HEK293 (cell line): ENCODE measurements around the gene KRTAP10-12.

ENCODE experiments used
- CTCF ChIA-PET: fragments of 350-600 bp; formaldehyde crosslinking; extraction: SDS; loops from one replicate; lab custom pipeline; 2021; ENCODE audit warnings: antibody characterized with exemption; lab: Yijun Ruan, JAX
- POLR2A ChIA-PET: fragments of 300-600 bp; formaldehyde crosslinking; extraction: SDS; loops from one replicate; lab custom pipeline; 2020; ENCODE audit warnings: antibody characterized with exemption, inconsistent platforms; lab: Yijun Ruan, JAX
- H3K27ac ChIP-seq: fragments of 200-500 bp; sonication (Bioruptor generic); 2 replicates; pipeline ENCODE4 v1.5.1; 2014; ENCODE audit warnings: low read depth, low read length, control low read depth, inconsistent platforms; ENCODE audit errors: extremely low read depth
- H3K36me3 ChIP-seq, 2 experiments: fragments of 200-500 bp in 1 of 2; sonication (Bioruptor generic) in 1 of 2; 1 replicate in 1 of 2; 2 replicates in 1 of 2; pipeline ENCODE4 v1.5.1; 2014 to 2017; ENCODE audit warnings: inconsistent platforms in 2 of 2, low read length in 2 of 2; ENCODE audit not compliant: control insufficient read depth in 2 of 2, insufficient read depth in 1 of 2
- H3K4me1 ChIP-seq: fragments of 200-500 bp; sonication (Bioruptor generic); 2 replicates; pipeline ENCODE4 v1.5.1; 2014; ENCODE audit warnings: mild to moderate bottlenecking, low read length, inconsistent platforms; ENCODE audit not compliant: control insufficient read depth, insufficient read depth
- H3K4me3 ChIP-seq: 2 replicates; pipeline ENCODE4 v1.5.1; 2011; ENCODE audit warnings: low read depth, mild to moderate bottlenecking, control low read depth, low read length, moderate library complexity
- H3K9me3 ChIP-seq: fragments of 200-500 bp; sonication (Bioruptor generic); 2 replicates; pipeline ENCODE4 v1.5.1; 2014; ENCODE audit warnings: low read depth, low read length, inconsistent platforms; ENCODE audit not compliant: control insufficient read depth, insufficient read depth
- GLIS1 ChIP-seq: fragments of 450-650 bp; formaldehyde crosslinking; IDR thresholded peaks from 2 replicates; pipeline ENCODE4 v1.5.1; 2016; ENCODE audit warnings: missing biosample characterization, missing genetic modification characterization
- KLF7 ChIP-seq: fragments of 450-650 bp; formaldehyde crosslinking; IDR thresholded peaks from 2 replicates; pipeline ENCODE4 v1.5.1; 2016; ENCODE audit warnings: missing biosample characterization, missing genetic modification characterization, borderline replicate concordance
- MZF1 ChIP-seq: fragments of 450-650 bp; formaldehyde crosslinking; IDR thresholded peaks from 2 replicates; pipeline ENCODE4 v1.5.1; 2017; ENCODE audit warnings: missing biosample characterization, missing genetic modification characterization, borderline replicate concordance
- PRDM1 ChIP-seq: fragments of 450-650 bp; formaldehyde crosslinking; IDR thresholded peaks from 2 replicates; pipeline ENCODE4; 2016; ENCODE audit warnings: missing biosample characterization, missing genetic modification characterization
- SCRT2 ChIP-seq: fragments of 450-650 bp; formaldehyde crosslinking; IDR thresholded peaks from 2 replicates; pipeline ENCODE4 v1.5.1; 2016; ENCODE audit warnings: missing biosample characterization, missing genetic modification characterization
- WT1 ChIP-seq: fragments of 450-650 bp; formaldehyde crosslinking; IDR thresholded peaks from 2 replicates; pipeline ENCODE4 v1.5.1; 2016; ENCODE audit warnings: missing biosample characterization, missing genetic modification characterization
- ZBTB1 ChIP-seq: fragments of 450-650 bp; formaldehyde crosslinking; IDR thresholded peaks from 2 replicates; pipeline ENCODE4 v1.5.1; 2016; ENCODE audit warnings: missing biosample characterization, missing genetic modification characterization
- ZBTB48 ChIP-seq: fragments of 450-650 bp; formaldehyde crosslinking; IDR thresholded peaks from 2 replicates; pipeline ENCODE4 v1.5.1; 2016; ENCODE audit warnings: missing biosample characterization, missing genetic modification characterization
- ZEB2 ChIP-seq: fragments of 450-650 bp; formaldehyde crosslinking; IDR thresholded peaks from 2 replicates; pipeline ENCODE4 v1.5.1; 2016; ENCODE audit warnings: missing biosample characterization, missing genetic modification characterization
- ZFP3 ChIP-seq: fragments of 450-650 bp; formaldehyde crosslinking; IDR thresholded peaks from 2 replicates; pipeline ENCODE4 v1.5.1; 2016; ENCODE audit warnings: low read depth, missing biosample characterization, missing genetic modification characterization
- ZNF112 ChIP-seq: fragments of 450-650 bp; formaldehyde crosslinking; IDR thresholded peaks from 2 replicates; pipeline ENCODE4 v1.5.0; 2017; ENCODE audit warnings: missing biosample characterization, missing genetic modification characterization
- ZNF24 ChIP-seq: fragments of 450-650 bp; formaldehyde crosslinking; IDR thresholded peaks from 2 replicates; pipeline ENCODE4 v1.5.1; 2016; ENCODE audit warnings: missing biosample characterization, missing genetic modification characterization
- ZNF248 ChIP-seq: fragments of 450-650 bp; formaldehyde crosslinking; IDR thresholded peaks from 2 replicates; pipeline ENCODE4 v1.5.1; 2017; ENCODE audit warnings: missing biosample characterization, missing genetic modification characterization
- ZNF354C ChIP-seq: fragments of 450-650 bp; formaldehyde crosslinking; IDR thresholded peaks from 2 replicates; pipeline ENCODE4 v1.5.1; 2016; ENCODE audit warnings: missing biosample characterization, missing genetic modification characterization, low read depth, borderline replicate concordance
- ZNF514 ChIP-seq: fragments of 450-650 bp; formaldehyde crosslinking; IDR thresholded peaks from 2 replicates; pipeline ENCODE4 v1.5.1; 2016; ENCODE audit warnings: missing biosample characterization, missing genetic modification characterization
- ZNF658 ChIP-seq: fragments of 450-650 bp; formaldehyde crosslinking; IDR thresholded peaks from 2 replicates; pipeline ENCODE4; 2016; ENCODE audit warnings: missing biosample characterization, missing genetic modification characterization
- ZNF768 ChIP-seq: fragments of 450-650 bp; formaldehyde crosslinking; IDR thresholded peaks from 2 replicates; pipeline ENCODE4 v1.5.1; 2018; ENCODE audit warnings: missing biosample characterization, mild to moderate bottlenecking, missing genetic modification characterization
- ZNF791 ChIP-seq: fragments of 450-650 bp; formaldehyde crosslinking; IDR thresholded peaks from 2 replicates; pipeline ENCODE4 v1.5.1; 2016; ENCODE audit warnings: missing biosample characterization, missing genetic modification characterization
- ZSCAN16 ChIP-seq: fragments of 450-650 bp; formaldehyde crosslinking; IDR thresholded peaks from 2 replicates; pipeline ENCODE4 v1.5.1; 2016; ENCODE audit warnings: missing biosample characterization, missing genetic modification characterization
- TF ChIP-seq, protein P1 (sequence below): fragments of 450-650 bp; formaldehyde crosslinking; IDR thresholded peaks from 2 replicates; pipeline ENCODE4 v1.5.1; 2016; ENCODE audit warnings: missing biosample characterization, missing genetic modification characterization
- TF ChIP-seq, protein P2 (sequence below): fragments of 450-650 bp; formaldehyde crosslinking; optimal IDR thresholded peaks from 2 replicates; pipeline ENCODE3; 2016; ENCODE audit warnings: missing biosample characterization, mild to moderate bottlenecking, missing genetic modification characterization
- TF ChIP-seq, protein P3 (sequence below): fragments of 450-650 bp; formaldehyde crosslinking; IDR thresholded peaks from 2 replicates; pipeline ENCODE4 v1.5.1; 2016; ENCODE audit warnings: missing biosample characterization, missing genetic modification characterization
- TF ChIP-seq, protein P4 (sequence below): fragments of 450-650 bp; formaldehyde crosslinking; IDR thresholded peaks from 2 replicates; pipeline ENCODE4 v1.5.1; 2016; ENCODE audit warnings: missing biosample characterization, missing genetic modification characterization

The KRTAP10-12 gene

DNA sequence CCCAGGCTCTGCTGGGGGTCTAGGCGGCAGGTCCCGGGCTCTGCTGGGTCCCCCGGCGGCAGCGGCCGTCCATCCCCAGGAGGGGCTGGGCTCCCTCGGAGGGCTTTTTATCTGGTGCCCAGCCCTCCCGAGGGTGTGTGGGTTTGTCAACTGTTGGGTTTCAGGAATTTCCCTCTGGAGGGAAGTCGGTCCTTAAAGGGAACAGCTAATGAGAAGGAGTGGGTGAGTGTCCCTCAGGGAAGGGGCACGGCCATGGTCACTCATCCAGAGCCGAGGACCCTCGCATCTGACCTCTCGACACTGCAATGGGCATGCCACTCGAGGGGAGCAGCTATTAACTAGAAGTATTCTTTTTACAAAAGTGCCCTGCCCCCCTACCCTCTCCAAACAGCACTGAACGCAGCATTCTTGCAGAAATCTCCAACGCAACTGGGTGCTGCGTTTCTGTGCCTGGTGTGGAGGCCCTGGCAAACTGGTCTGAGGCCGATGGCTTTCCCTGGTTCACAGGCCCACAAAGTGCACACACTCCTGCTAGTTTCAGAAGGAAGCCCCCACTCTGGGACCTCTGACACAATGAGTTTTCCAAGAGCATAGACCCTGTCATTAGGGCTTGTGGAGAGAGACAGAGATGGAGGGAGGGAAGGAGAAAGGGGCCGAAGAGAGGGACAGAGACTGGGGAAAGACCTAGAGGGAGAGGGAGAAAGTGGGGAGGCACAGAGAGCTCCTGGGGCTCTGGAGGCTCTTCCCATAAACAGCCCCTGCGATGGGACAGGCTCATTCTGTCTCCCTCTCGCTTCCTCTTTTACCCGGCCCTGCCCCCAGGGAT lies 15.4 kb downstream of the KRTAP10-12 start:
- Histone ChIP-seq H3K9me3 (no peaks in the 10 kb centered on the region), H3K4me1 (peaks cover 6% of the 10 kb centered on the region; the same call in 1 of the 2 replicates), H3K4me3 (no peak overlapping the region), H3K36me3 (no peaks in the 10 kb centered on the region), H3K27ac (no peak overlapping the region)
- no peak for TF ChIP-seq ZNF658 (tag by site-specific recombination)
- TF ChIP-seq GLIS1: peak; percentile 29; the same call in 1 of the 2 replicates
- TF ChIP-seq ZNF24 (tag by site-specific recombination): no peak
- TF ChIP-seq KLF7 (tag by site-specific recombination): no peak
- ChIA-PET CTCF (no interaction called here), POLR2A (interaction anchor here (0.6 kb wide), 1 partner anchor 8 kb away, joined by 3 read pairs; no protein-coding TSS in a partner anchor)

DNA sequence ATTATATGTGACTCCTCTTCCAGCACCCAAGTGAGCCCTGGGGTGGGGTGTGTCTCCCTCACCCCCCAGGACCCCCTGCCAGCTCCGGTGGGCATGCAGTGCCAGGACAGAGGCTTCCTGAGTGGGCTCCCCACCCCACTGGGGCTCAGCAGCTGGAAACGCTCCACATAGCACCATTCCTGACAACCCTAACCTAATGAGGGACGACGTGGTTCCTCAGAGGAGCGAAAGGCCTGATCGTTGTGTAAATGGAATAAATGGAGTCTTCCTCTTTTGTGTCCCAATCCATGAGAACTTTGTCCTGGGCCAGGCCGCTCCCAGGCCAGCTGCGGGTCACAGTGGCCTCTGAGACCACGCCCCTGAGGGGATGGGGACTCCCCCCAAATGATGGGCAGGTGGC lies 16.2 kb downstream of the KRTAP10-12 start:
- Histone ChIP-seq H3K27ac (no peak overlapping the region), H3K36me3 (no peaks in the 10 kb centered on the region), H3K4me3 (no peak overlapping the region), H3K4me1 (peaks cover 6% of the 10 kb centered on the region; the same call in 1 of the 2 replicates), H3K9me3 (no peaks in the 10 kb centered on the region)
- ChIA-PET POLR2A (interaction anchor here (0.6 kb wide), 1 partner anchor 7 kb away, joined by 3 read pairs; no protein-coding TSS in a partner anchor), CTCF (interaction anchor here (0.9 kb wide), 1 partner anchor 9 kb away, joined by 3 read pairs; no protein-coding TSS in a partner anchor)
- no peak for TF ChIP-seq ZNF354C
- TF ChIP-seq WT1 (tag by site-specific recombination): no peak
- TF ChIP-seq ZNF791 (tag by site-specific recombination): no peak
- TF ChIP-seq ZNF768 (tag by site-specific recombination): no peak
- TF ChIP-seq ZNF248 (tag by site-specific recombination): no peak
- no peak for TF ChIP-seq ZEB2
- TF ChIP-seq ZNF112 (tag by site-specific recombination): no peak
- TF ChIP-seq, protein P1, sequence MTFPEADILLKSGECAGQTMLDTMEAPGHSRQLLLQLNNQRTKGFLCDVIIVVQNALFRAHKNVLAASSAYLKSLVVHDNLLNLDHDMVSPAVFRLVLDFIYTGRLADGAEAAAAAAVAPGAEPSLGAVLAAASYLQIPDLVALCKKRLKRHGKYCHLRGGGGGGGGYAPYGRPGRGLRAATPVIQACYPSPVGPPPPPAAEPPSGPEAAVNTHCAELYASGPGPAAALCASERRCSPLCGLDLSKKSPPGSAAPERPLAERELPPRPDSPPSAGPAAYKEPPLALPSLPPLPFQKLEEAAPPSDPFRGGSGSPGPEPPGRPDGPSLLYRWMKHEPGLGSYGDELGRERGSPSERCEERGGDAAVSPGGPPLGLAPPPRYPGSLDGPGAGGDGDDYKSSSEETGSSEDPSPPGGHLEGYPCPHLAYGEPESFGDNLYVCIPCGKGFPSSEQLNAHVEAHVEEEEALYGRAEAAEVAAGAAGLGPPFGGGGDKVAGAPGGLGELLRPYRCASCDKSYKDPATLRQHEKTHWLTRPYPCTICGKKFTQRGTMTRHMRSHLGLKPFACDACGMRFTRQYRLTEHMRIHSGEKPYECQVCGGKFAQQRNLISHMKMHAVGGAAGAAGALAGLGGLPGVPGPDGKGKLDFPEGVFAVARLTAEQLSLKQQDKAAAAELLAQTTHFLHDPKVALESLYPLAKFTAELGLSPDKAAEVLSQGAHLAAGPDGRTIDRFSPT (tag by site-specific recombination): no peak

DNA sequence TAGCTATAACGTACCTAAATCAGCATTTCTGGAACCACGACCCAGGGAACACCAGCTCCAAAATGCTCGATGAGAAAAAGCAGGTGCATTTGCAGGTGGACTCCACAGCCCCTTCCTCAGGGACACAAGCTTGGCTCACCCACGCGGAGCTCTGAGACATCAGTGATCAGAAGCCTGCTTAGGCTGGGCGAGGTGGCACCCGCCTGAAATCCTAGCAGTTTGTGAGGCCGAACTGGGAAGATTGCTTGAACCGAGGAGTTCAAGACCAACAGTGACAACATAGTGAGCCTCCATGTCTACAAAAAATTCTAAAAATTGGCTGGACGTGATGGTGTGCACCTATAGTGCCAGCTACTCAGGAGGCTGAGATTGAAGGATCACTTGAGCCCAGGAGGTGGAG lies 16.9 kb downstream of the KRTAP10-12 start:
- no peaks in the 10 kb centered on the region for H3K9me3 ChIP-seq
- H3K4me1 ChIP-seq: peaks cover 6% of the 10 kb centered on the region; the same call in 1 of the 2 replicates
- TF ChIP-seq ZNF514 (tag by site-specific recombination): no peak
- TF ChIP-seq, protein P2, sequence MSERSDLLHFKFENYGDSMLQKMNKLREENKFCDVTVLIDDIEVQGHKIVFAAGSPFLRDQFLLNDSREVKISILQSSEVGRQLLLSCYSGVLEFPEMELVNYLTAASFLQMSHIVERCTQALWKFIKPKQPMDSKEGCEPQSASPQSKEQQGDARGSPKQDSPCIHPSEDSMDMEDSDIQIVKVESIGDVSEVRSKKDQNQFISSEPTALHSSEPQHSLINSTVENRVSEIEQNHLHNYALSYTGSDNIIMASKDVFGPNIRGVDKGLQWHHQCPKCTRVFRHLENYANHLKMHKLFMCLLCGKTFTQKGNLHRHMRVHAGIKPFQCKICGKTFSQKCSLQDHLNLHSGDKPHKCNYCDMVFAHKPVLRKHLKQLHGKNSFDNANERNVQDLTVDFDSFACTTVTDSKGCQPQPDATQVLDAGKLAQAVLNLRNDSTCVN (tag by site-specific recombination): no peak
- TF ChIP-seq SCRT2 (tag by site-specific recombination): no peak
- TF ChIP-seq ZBTB1 (tag by site-specific recombination): no peak
- TF ChIP-seq ZFP3 (tag by site-specific recombination): no peak
- no peak for TF ChIP-seq ZSCAN16 (tag by site-specific recombination)
- no peak for TF ChIP-seq ZBTB48
- TF ChIP-seq WT1 (tag by site-specific recombination): no peak
- no peak for TF ChIP-seq PRDM1 (tag by site-specific recombination)
- TF ChIP-seq MZF1 (tag by site-specific recombination): no peak
- TF ChIP-seq, protein P3, sequence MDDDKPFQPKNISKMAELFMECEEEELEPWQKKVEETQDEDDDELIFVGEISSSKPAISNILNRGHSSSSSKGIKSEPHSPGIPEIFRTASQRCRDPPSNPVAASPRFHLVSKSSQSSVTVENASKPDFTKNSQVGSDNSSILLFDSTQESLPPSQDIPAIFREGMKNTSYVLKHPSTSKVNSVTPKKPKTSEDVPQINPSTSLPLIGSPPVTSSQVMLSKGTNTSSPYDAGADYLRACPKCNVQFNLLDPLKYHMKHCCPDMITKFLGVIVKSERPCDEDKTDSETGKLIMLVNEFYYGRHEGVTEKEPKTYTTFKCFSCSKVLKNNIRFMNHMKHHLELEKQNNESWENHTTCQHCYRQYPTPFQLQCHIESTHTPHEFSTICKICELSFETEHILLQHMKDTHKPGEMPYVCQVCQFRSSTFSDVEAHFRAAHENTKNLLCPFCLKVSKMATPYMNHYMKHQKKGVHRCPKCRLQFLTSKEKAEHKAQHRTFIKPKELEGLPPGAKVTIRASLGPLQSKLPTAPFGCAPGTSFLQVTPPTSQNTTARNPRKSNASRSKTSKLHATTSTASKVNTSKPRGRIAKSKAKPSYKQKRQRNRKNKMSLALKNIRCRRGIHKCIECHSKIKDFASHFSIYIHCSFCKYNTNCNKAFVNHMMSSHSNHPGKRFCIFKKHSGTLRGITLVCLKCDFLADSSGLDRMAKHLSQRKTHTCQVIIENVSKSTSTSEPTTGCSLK: no peak
- TF ChIP-seq, protein P4, sequence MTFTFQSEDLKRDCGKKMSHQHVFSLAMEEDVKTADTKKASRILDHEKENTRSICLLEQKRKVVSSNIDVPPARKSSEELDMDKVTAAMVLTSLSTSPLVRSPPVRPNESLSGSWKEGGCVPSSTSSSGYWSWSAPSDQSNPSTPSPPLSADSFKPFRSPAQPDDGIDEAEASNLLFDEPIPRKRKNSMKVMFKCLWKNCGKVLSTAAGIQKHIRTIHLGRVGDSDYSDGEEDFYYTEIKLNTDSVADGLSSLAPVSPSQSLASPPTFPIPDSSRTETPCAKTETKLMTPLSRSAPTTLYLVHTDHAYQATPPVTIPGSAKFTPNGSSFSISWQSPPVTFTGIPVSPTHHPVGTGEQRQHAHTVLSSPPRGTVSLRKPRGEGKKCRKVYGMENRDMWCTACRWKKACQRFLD (tag by site-specific recombination): no peak
- ChIA-PET POLR2A (no interaction called here), CTCF (interaction anchor here (0.6 to 0.9 kb wide), 2 partner anchors 9 to 17 kb away, joined by 3 read pairs; partner anchors contain the start of gene KRTAP10-12)
- no peak overlapping the region for H3K27ac ChIP-seq
- no peaks in the 10 kb centered on the region for H3K36me3 ChIP-seq
- no peak overlapping the region for H3K4me3 ChIP-seq
